Mesendoderm (in vitro differentiated cells): ENCODE data around the gene FAM135A.

ENCODE experiments used
- DNase-seq: peaks from one replicate; pipeline ENCODE4 v3.0.0; 2013
- H2AK5ac ChIP-seq: 2 replicates; pipeline ENCODE4 v1.6.1; 2013; ENCODE audit warnings: low read length, inconsistent platforms
- H2BK120ac ChIP-seq: 2 replicates; pipeline ENCODE4 v1.6.1; 2013; ENCODE audit warnings: low read depth, mild to moderate bottlenecking, low read length, moderate library complexity, mixed read lengths
- H2BK15ac ChIP-seq: replicated peaks from 2 replicates; pipeline ENCODE4 v1.6.1; 2013; ENCODE audit warnings: low read depth, mild to moderate bottlenecking, moderate library complexity
- H2BK5ac ChIP-seq: 2 replicates; pipeline ENCODE4 v1.6.1; 2013; ENCODE audit warnings: low read length, inconsistent platforms
- H3K18ac ChIP-seq: 2 replicates; pipeline ENCODE4 v1.6.1; 2013; ENCODE audit warnings: mild to moderate bottlenecking, low read length, mixed read lengths
- H3K23ac ChIP-seq: one replicate; pipeline ENCODE4 v1.6.1; 2013; ENCODE audit warnings: low read length
- H3K27ac ChIP-seq: 2 replicates; pipeline ENCODE4 v1.5.1; 2013; ENCODE audit warnings: low read depth, mild to moderate bottlenecking, inconsistent platforms, low read length, moderate library complexity
- H3K27me3 ChIP-seq: 2 replicates; pipeline ENCODE4 v1.6.1; 2013; ENCODE audit warnings: low read length, control low read depth, mild to moderate bottlenecking, inconsistent platforms; ENCODE audit not compliant: insufficient read depth, poor library complexity
- H3K36me3 ChIP-seq: 2 replicates; pipeline ENCODE4 v1.6.1; 2013; ENCODE audit warnings: low read length, inconsistent platforms; ENCODE audit not compliant: control insufficient read depth, insufficient read depth
- H3K4ac ChIP-seq: one replicate; pipeline ENCODE4 v1.6.1; 2013; ENCODE audit warnings: low read depth, mild to moderate bottlenecking, low read length, moderate library complexity
- H3K4me1 ChIP-seq: 2 replicates; pipeline ENCODE4 v1.6.1; 2013; ENCODE audit warnings: low read depth, low read length, inconsistent platforms; ENCODE audit not compliant: control insufficient read depth
- H3K4me2 ChIP-seq: 2 replicates; pipeline ENCODE4 v1.6.1; 2013; ENCODE audit warnings: low read length
- H3K4me3 ChIP-seq: 2 replicates; pipeline ENCODE4 v1.5.1; 2013; ENCODE audit warnings: mild to moderate bottlenecking, low read length
- H3K56ac ChIP-seq: one replicate; pipeline ENCODE4 v1.6.1; 2013; ENCODE audit warnings: low read length
- H3K79me1 ChIP-seq: 2 replicates; pipeline ENCODE4 v1.6.1; 2013; ENCODE audit warnings: low read length, inconsistent platforms
- H3K79me2 ChIP-seq: 2 replicates; pipeline ENCODE4 v1.6.1; 2013; ENCODE audit warnings: mild to moderate bottlenecking, low read length; ENCODE audit not compliant: control insufficient read depth, insufficient read depth
- H3K9ac ChIP-seq: 2 replicates; pipeline ENCODE4 v1.6.1; 2013; ENCODE audit warnings: low read length, inconsistent platforms
- H4K5ac ChIP-seq: one replicate; pipeline ENCODE4 v1.6.1; 2013; ENCODE audit warnings: low read length
- H4K8ac ChIP-seq: one replicate; pipeline ENCODE4 v1.6.1; 2013; ENCODE audit warnings: low read depth, mild to moderate bottlenecking, control low read depth, low read length, moderate library complexity
- WGBS: extraction: QIAGEN DNeasy Blood & Tissue Kit; methylation state at CpG from one replicate; pipeline ENCODE4 v1.1.7; 2013; ENCODE audit warnings: low lambda C conversion rate, missing lambda C conversion rate; ENCODE audit not compliant: insufficient coverage; ENCODE audit errors: extremely low coverage; 5-methylcytosine and 5-hydroxymethylcytosine counted together

The FAM135A gene

GRCh38 chr6:70391492-70391891 is 21.8 kb upstream of the FAM135A start:
- Histone ChIP-seq H3K23ac (no peak overlapping the region), H3K4me1 (no peaks in the 10 kb centered on the region), H3K27ac (no peak overlapping the region), H3K56ac (no peak overlapping the region), H2BK5ac (no peak overlapping the region), H3K79me2 (no peaks in the 10 kb centered on the region), H3K4me2 (no peak overlapping the region), H3K36me3 (no peaks in the 10 kb centered on the region), H4K5ac (no peak overlapping the region), H3K18ac (no peak overlapping the region), H2AK5ac (no peak overlapping the region), H2BK120ac (no peak overlapping the region), H3K4me3 (no peak overlapping the region), H4K8ac (no peak overlapping the region), H3K79me1 (no peaks in the 10 kb centered on the region), H3K9ac (no peak overlapping the region), H2BK15ac (no peak overlapping the region), H3K4ac (no peak overlapping the region), H3K27me3 (no peaks in the 10 kb centered on the region)
- DNase-seq, result no peak
- WGBS, result no CpG with 5 or more reads among the region's 3 CpGs

DNA sequence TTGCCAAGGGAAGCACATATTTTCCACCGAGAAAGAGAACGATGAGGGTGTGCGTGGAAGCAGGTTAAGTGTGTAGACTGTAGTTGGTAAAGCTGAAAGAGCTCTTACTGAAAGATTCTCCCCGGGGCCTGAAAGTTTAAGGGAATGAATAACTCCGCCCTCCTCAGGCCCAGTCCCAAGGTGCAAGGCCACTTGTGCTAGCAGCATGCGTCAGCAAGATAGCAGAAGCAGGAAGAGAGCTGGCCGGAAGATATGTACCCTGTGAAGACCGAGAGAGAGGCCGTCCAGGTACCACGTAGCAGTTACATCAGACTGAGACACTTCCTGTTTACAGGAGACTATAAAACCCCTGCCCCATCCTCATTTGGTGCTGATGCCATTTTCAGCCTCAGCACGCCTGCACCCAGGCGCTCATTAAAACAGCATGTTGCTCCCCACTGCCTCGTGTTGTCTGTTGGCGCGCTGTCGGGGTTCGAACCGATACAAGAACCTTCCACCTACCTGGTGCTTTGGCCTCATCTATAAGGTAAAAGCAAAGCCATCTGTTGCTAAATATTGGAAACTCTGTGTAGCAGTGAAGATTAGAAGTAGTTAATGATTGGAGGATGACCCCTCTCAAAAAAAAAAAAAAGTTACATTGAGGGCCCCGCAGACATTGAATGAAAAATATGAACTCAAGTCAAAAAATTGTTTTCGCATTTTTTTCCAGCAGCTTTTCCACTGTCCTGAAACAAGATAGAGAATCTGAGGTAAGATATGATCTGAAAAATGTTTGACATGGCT is 18.6 kb upstream of the FAM135A start:
- no CpG with 5 or more reads among the region's 20 CpGs for WGBS
- no peak overlapping the region for H3K9ac ChIP-seq

GRCh38 chr6:70395301-70395672 is 18.0 kb upstream of the FAM135A start:
- Histone ChIP-seq H3K4me3 (no peak overlapping the region), H2AK5ac (no peak overlapping the region), H3K36me3 (no peaks in the 10 kb centered on the region), H3K18ac (no peak overlapping the region), H3K23ac (no peak overlapping the region), H3K9ac (no peak overlapping the region), H3K56ac (no peak overlapping the region), H2BK5ac (no peak overlapping the region), H3K4me2 (no peak overlapping the region), H3K27ac (no peak overlapping the region), H2BK15ac (no peak overlapping the region), H3K27me3 (no peaks in the 10 kb centered on the region), H4K5ac (no peak overlapping the region), H3K4ac (no peak overlapping the region), H2BK120ac (no peak overlapping the region), H3K79me2 (no peaks in the 10 kb centered on the region), H3K4me1 (no peaks in the 10 kb centered on the region), H3K79me1 (no peaks in the 10 kb centered on the region), H4K8ac (no peak overlapping the region)
- no peak for DNase-seq

More for the DNA sequence above, 18.6 kb upstream of the FAM135A start:
- Histone ChIP-seq H3K4ac (no peak overlapping the region), H3K18ac (no peak overlapping the region), H2BK15ac (no peak overlapping the region), H3K79me1 (no peaks in the 10 kb centered on the region), H3K27ac (no peak overlapping the region), H3K4me3 (no peak overlapping the region), H2BK120ac (no peak overlapping the region), H3K36me3 (no peaks in the 10 kb centered on the region), H3K27me3 (no peaks in the 10 kb centered on the region), H4K8ac (no peak overlapping the region), H2BK5ac (no peak overlapping the region), H3K79me2 (no peaks in the 10 kb centered on the region), H4K5ac (no peak overlapping the region), H3K4me2 (no peak overlapping the region), H2AK5ac (no peak overlapping the region), H3K23ac (no peak overlapping the region), H3K56ac (no peak overlapping the region), H3K4me1 (no peaks in the 10 kb centered on the region)
- peak; percentile 21 for DNase-seq

DNA sequence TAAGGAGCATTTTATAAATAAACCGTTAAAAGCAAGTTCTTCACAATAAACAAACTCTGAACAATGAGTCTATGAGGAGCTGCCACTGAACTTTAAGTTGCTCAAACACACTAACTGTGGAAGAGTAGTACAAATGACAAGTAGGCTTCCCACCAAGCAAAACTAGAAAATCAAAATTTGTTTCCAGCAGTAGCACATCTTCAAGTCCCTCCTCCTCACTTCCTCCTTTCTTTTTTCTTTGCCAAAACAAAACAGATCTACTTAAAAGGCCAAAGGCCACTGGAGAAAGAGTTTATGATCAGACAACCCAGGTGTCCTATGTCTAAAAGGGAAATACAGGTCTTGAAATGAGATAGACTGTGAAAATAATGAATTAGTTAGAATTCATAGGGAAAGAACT is 17.1 kb upstream of the FAM135A start:
- Histone ChIP-seq H3K23ac (no peak overlapping the region), H3K9ac (no peak overlapping the region), H3K18ac (no peak overlapping the region), H3K27me3 (no peaks in the 10 kb centered on the region), H3K79me2 (no peaks in the 10 kb centered on the region), H2BK5ac (no peak overlapping the region), H2AK5ac (no peak overlapping the region), H3K36me3 (no peaks in the 10 kb centered on the region), H3K4me1 (no peaks in the 10 kb centered on the region), H2BK120ac (no peak overlapping the region), H3K4me2 (no peak overlapping the region), H3K56ac (no peak overlapping the region), H3K4ac (no peak overlapping the region), H3K4me3 (no peak overlapping the region), H3K27ac (no peak overlapping the region), H2BK15ac (no peak overlapping the region), H3K79me1 (no peaks in the 10 kb centered on the region), H4K5ac (no peak overlapping the region), H4K8ac (no peak overlapping the region)
- WGBS, result no CpG with 5 or more reads among the region's 1 CpG
- no peak for DNase-seq

- no peaks in the 10 kb centered on the region for H3K36me3 ChIP-seq
- no peaks in the 10 kb centered on the region for H3K79me2 ChIP-seq
- H3K56ac ChIP-seq, result peak overlapping the region; percentile 22
- no peak overlapping the region for H2BK120ac ChIP-seq
- no peak overlapping the region for H3K4ac ChIP-seq
- no peaks in the 10 kb centered on the region for H3K27me3 ChIP-seq
- no peaks in the 10 kb centered on the region for H3K4me1 ChIP-seq
- H2BK5ac ChIP-seq, result no peak overlapping the region
- H2AK5ac ChIP-seq, result no peak overlapping the region
- no peak overlapping the region for H2BK15ac ChIP-seq
- no peak overlapping the region for H3K9ac ChIP-seq
- H3K23ac ChIP-seq, result no peak overlapping the region
- DNase-seq, result peak; percentile 3
- H3K4me3 ChIP-seq, result no peak overlapping the region
- no peak overlapping the region for H3K18ac ChIP-seq
- 100% methylated on average over 1 of the region's 10 CpGs for WGBS
- H4K5ac ChIP-seq, result no peak overlapping the region
- no peaks in the 10 kb centered on the region for H3K79me1 ChIP-seq
- no peak overlapping the region for H3K27ac ChIP-seq
- no peak overlapping the region for H3K4me2 ChIP-seq
- H4K8ac ChIP-seq, result no peak overlapping the region
Observed at GRCh38 chr6:70396796-70397729, 16.2 kb upstream of the FAM135A start.
